Measurements from ENCODE around the gene DACH2.

DACH2 gene

GRCh38 chrX:86210772-86211171 is 62.5 kb downstream of the DACH2 start:
- H3K4me1 ChIP-seq (ENCODE audit: insufficient read depth, low read length, severe bottlenecking) = no peaks in the 10 kb centered on the region
- no peaks in the 10 kb centered on the region for H3K9me2 ChIP-seq (ENCODE audit: low read depth, low read length)
- H3K9ac ChIP-seq (ENCODE audit: low read length) = no peak overlapping the region
- no peak overlapping the region for H2AFZ ChIP-seq (ENCODE audit: low read length)
- H3K79me2 ChIP-seq (ENCODE audit: insufficient read depth, low read length) = no peaks in the 10 kb centered on the region
- no peak overlapping the region for H3K4me2 ChIP-seq (ENCODE audit: low read length)
- no peaks in the 10 kb centered on the region for H3F3A ChIP-seq (ENCODE audit: insufficient read depth, low read length)
- no peaks in the 10 kb centered on the region for H4K20me1 ChIP-seq (ENCODE audit: insufficient read depth, low read length)
- no peaks in the 10 kb centered on the region for H3K36me3 ChIP-seq (ENCODE audit: insufficient read depth, low read length)
- no peak overlapping the region for H3K4me3 ChIP-seq (ENCODE audit: low read depth, low read length, poor library complexity, severe bottlenecking)
- no peaks in the 10 kb centered on the region for H3K9me3 ChIP-seq (ENCODE audit: low read length)
- TF ChIP-seq EZH2 (IDR thresholded peaks at IDR 0.05; ENCODE audit: borderline replicate concordance, low read length) = no peak
- TF ChIP-seq, protein P1, sequence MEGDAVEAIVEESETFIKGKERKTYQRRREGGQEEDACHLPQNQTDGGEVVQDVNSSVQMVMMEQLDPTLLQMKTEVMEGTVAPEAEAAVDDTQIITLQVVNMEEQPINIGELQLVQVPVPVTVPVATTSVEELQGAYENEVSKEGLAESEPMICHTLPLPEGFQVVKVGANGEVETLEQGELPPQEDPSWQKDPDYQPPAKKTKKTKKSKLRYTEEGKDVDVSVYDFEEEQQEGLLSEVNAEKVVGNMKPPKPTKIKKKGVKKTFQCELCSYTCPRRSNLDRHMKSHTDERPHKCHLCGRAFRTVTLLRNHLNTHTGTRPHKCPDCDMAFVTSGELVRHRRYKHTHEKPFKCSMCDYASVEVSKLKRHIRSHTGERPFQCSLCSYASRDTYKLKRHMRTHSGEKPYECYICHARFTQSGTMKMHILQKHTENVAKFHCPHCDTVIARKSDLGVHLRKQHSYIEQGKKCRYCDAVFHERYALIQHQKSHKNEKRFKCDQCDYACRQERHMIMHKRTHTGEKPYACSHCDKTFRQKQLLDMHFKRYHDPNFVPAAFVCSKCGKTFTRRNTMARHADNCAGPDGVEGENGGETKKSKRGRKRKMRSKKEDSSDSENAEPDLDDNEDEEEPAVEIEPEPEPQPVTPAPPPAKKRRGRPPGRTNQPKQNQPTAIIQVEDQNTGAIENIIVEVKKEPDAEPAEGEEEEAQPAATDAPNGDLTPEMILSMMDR (IDR thresholded peaks at IDR 0.05; ENCODE audit: low read length) = no peak
- H3K27ac ChIP-seq (ENCODE audit: low read depth, low read length, poor library complexity, severe bottlenecking) = no peak overlapping the region
- H3K27me3 ChIP-seq (ENCODE audit: insufficient read depth, low read length) = no peaks in the 10 kb centered on the region

DNA sequence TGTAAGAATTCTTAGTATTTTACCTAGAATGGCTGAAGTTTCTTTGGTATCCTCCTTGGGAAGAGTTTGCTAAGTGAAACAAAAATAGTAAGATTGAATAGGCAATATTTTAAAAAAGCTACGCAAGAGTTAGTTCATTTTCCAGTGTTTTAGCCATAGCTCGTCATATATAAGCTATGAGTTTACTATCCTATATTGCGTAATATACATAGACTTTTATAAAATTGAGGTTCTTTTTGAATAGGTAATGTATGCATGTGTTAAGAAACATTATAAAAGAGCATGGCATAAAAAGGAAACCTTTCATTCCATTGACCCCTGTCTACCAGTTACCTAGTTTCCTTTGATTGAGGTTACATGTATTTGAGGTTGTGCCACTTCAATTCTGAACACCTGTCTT is 67.0 kb downstream of the DACH2 start:
- Histone ChIP-seq H3K4me3 (ENCODE audit: low read depth, low read length, poor library complexity, severe bottlenecking) (no peak overlapping the region), H4K20me1 (ENCODE audit: insufficient read depth, low read length) (no peaks in the 10 kb centered on the region), H3K27ac (ENCODE audit: low read depth, low read length, poor library complexity, severe bottlenecking) (no peak overlapping the region), H3K9ac (ENCODE audit: low read length) (no peak overlapping the region), H3K27me3 (ENCODE audit: insufficient read depth, low read length) (no peaks in the 10 kb centered on the region), H3K4me2 (ENCODE audit: low read length) (no peak overlapping the region), H3K9me3 (ENCODE audit: low read length) (no peaks in the 10 kb centered on the region), H3K79me2 (ENCODE audit: insufficient read depth, low read length) (no peaks in the 10 kb centered on the region), H2AFZ (ENCODE audit: low read length) (no peak overlapping the region), H3K36me3 (ENCODE audit: insufficient read depth, low read length) (no peaks in the 10 kb centered on the region), H3K4me1 (ENCODE audit: insufficient read depth, low read length, severe bottlenecking) (no peaks in the 10 kb centered on the region), H3K9me2 (ENCODE audit: low read depth, low read length) (no peaks in the 10 kb centered on the region), H3F3A (ENCODE audit: insufficient read depth, low read length) (no peaks in the 10 kb centered on the region)
- TF ChIP-seq, protein P1 (IDR thresholded peaks at IDR 0.05; ENCODE audit: low read length) = no peak
- no peak for TF ChIP-seq EZH2 (IDR thresholded peaks at IDR 0.05; ENCODE audit: borderline replicate concordance, low read length)

GRCh38 chrX:86237482-86237881 is 89.2 kb downstream of the DACH2 start:
- no peaks in the 10 kb centered on the region for H4K20me1 ChIP-seq (ENCODE audit: insufficient read depth, low read length)
- no peaks in the 10 kb centered on the region for H3K9me2 ChIP-seq (ENCODE audit: low read depth, low read length)
- no peaks in the 10 kb centered on the region for H3K79me2 ChIP-seq (ENCODE audit: insufficient read depth, low read length)
- H3K4me1 ChIP-seq (ENCODE audit: insufficient read depth, low read length, severe bottlenecking) = no peaks in the 10 kb centered on the region
- TF ChIP-seq EZH2 (IDR thresholded peaks at IDR 0.05; ENCODE audit: borderline replicate concordance, low read length) = no peak
- TF ChIP-seq, protein P1 (IDR thresholded peaks at IDR 0.05; ENCODE audit: low read length) = no peak
- no peaks in the 10 kb centered on the region for H3K36me3 ChIP-seq (ENCODE audit: insufficient read depth, low read length)
- no peak overlapping the region for H2AFZ ChIP-seq (ENCODE audit: low read length)
- H3F3A ChIP-seq (ENCODE audit: insufficient read depth, low read length) = no peaks in the 10 kb centered on the region
- no peaks in the 10 kb centered on the region for H3K27me3 ChIP-seq (ENCODE audit: insufficient read depth, low read length)
- no peak overlapping the region for H3K4me2 ChIP-seq (ENCODE audit: low read length)
- H3K9me3 ChIP-seq (ENCODE audit: low read length) = no peaks in the 10 kb centered on the region
- H3K9ac ChIP-seq (ENCODE audit: low read length) = no peak overlapping the region
- no peak overlapping the region for H3K4me3 ChIP-seq (ENCODE audit: low read depth, low read length, poor library complexity, severe bottlenecking)
- no peak overlapping the region for H3K27ac ChIP-seq (ENCODE audit: low read depth, low read length, poor library complexity, severe bottlenecking)

Data from OCI-LY1 (cell line).